Renal cortex interstitium (tissue), 11 donors: ENCODE data around the gene P2RX4. TPM values are rescaled to one million over a fixed set of nuclear protein-coding genes. Genes with fewer than 3 reads are reported as not detected.
A peak's percentile ranks its signal among the peaks of the same experiment; 100 is the strongest.
"Not testable (repeated sequence)": the region's sequence is repeated elsewhere in the genome, so short reads cannot be mapped to it uniquely, and the experiment has no call there.

Experiments
- DNase-seq, 11 donors: peaks; one replicate each; pipeline ENCODE4 v3.0.0-alpha.2; 2013; ENCODE audit warnings: low read depth in 9 of 11, low spot score in 4 of 11; ENCODE audit errors: extremely low read depth in 1 of 11
- polyA plus RNA-seq, 3 donors: library from polyadenylated mRNA; unstranded; fragments of 120-200 nt; gene quantifications; one replicate each; pipeline ENCODE4 v1.2.1, GENCODE V29; 2013; ENCODE audit not compliant: insufficient read length in 3 of 3

The P2RX4 gene
- polyA plus RNA-seq, 3 donors: 31.3 to 34.1 (median 31.5) TPM

DNA sequence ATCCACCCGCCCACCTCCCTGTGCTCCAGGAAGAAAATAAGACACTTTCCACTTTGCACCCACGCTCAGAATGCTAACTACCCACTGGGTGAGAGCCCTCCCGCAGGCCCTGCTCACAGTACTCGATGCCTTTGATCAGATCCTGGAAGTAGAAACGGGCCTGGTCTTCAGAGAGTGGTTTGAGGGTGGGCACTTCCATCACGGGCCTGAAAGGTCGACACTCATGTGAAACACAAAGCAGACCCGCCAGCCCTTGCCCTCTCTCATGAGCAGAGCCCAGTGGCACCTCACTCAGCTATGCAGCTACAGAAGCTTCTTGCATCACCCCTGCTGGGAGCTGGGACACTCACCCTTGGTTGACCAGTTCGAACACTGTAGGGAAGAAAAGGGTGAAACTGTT lies 45.5 kb downstream of the P2RX4 start:
- DNase-seq: no peak

GRCh38 chr12:121257704-121258449 lies 47.9 kb downstream of the P2RX4 start:
- peak in 8 of 11 donors; percentile 54 to 83 (median 70) for DNase-seq

GRCh38 chr12:121259074-121259473 lies 49.1 kb downstream of the P2RX4 start:
- DNase-seq: no peak

DNA sequence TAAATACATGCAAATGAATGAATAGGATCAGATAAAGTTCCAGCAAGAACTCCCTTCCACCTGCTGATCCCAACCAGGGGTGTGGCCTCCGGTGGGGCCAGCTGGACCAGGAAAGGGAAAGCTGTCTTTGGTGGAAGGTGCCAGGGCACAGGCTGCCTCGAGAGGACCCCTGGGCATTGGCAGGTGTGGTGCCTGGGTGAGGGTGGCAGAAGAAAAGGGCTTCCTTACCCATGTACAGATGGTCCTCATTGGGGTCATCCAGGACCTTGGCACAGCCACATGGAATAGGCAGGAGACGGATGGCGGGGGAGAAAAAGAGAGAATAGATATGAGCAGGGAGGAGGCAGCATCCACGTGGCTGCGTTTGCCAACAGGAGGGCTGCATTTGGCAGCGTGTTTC lies 50.2 kb downstream of the P2RX4 start:
- DNase-seq: no peak

GRCh38 chr12:121261398-121261797 lies 51.5 kb downstream of the P2RX4 start:
- no peak for DNase-seq

DNA sequence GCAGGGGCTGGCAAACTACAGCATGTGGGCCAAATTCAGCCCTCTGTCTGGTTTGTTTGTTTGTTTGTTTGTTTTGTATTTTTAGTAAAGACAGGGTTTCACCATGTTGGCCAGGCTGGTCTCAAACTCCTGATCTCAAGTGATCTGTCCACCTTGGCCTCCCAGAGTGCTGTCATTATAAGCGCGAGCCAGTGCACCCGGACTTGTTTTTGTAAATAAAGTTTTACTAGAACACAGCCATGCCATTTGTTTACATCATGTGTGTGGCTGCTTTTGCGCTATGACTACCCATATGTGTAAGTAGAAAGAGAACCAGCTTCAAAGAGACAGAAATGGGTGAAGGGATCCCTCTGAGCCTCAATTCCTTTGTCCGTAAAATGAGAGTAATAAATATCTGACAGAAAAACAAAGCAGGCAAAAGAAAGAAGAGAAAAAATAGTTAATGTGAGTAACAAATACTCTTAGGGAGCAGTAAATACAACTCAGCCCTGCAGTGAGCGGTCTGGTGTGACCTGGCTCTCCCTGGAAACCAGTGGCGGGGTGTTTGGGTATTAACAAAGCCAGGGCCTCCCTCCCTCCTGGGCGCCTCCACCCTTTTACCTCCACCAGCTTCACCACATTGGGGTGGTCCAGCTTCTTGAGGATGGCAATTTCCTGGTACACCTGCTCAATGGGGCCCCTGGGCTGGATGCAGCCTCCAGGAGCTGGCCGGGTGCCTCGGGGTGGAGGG lies 53.4 kb downstream of the P2RX4 start:
- DNase-seq: no peak

GRCh38 chr12:121264135-121264534 lies 54.2 kb downstream of the P2RX4 start:
- no peak for DNase-seq

DNA sequence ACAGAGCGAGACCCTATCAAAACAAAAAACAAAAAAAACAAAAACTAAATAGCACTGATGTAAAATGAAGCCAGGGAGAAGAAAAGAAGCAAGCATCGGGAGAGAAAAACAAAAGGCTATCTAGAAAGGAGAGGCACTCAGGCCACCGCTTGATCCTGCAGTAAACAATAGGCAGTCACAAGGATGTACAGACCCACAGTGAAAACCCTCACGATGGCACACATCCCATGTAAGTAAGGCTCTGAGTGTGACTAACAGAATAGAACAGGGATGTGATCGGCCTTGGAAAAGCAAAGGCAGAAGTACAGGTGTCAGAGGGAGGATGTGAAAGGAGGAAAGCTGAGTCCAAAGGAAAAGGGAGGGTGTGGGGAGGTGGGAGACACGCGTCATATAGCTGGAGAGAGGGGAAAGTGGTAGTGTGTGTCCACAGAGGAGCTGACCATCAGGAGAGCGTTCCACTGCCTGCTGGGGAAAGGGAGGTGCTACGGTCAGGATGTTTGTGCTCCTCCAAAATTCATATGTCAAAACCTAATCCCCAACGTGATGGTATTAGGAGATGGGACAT lies 55.1 kb downstream of the P2RX4 start:
- DNase-seq: no peak

- no peak for DNase-seq
Measured at GRCh38 chr12:121267822-121268221, 57.9 kb downstream of the P2RX4 start.

- DNase-seq: no peak
Measured at GRCh38 chr12:121273364-121273896, 63.5 kb downstream of the P2RX4 start.

- no peak for DNase-seq
Measured at GRCh38 chr12:121274036-121274763, 64.3 kb downstream of the P2RX4 start.

- DNase-seq: no peak
Measured at GRCh38 chr12:121277374-121277759, 67.4 kb downstream of the P2RX4 start.

- DNase-seq: no peak
Measured at GRCh38 chr12:121278169-121279070, 68.5 kb downstream of the P2RX4 start.

DNA sequence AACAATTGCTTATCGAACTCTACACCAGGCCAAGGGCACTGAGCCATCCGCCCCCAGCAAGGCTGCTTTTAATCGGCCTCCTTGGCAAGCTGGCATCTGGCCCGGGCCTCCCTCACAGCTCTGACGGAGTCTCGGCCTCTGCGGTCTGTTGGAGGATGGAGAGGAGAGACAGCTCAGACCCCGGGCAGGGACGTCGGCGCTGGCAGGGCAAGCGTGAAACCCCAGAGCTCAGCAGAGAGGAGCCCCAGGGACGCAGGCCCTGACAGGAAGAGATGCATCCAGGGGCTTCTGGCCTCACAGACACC lies 69.1 kb downstream of the P2RX4 start:
- DNase-seq: no peak

- no peak for DNase-seq
Measured at GRCh38 chr12:121279507-121279915, 69.6 kb downstream of the P2RX4 start.

GRCh38 chr12:121280531-121280930 lies 70.6 kb downstream of the P2RX4 start:
- not testable (repeated sequence) for DNase-seq

DNA sequence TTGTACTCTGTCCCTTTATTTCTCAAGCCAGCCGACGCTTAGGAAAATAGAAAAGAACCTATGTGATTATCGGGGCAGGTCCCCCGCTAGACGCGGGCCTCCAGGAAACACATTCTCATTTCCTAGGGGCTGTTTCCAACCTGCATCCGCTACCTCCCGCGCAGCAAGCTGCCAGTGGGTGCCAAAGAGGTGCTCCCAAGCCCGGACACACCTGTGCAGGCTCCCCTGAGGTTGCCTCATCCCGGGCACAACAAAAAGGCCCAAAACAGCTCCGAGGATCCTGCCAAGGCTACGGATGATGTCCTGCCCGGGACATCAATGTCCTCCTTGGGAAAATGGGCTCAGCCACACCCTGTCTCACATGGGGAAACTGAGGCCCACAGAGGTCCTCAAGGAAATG lies 71.2 kb downstream of the P2RX4 start:
- DNase-seq: not testable (repeated sequence)

GRCh38 chr12:121282072-121282742 lies 72.3 kb downstream of the P2RX4 start:
- no peak for DNase-seq
